Retinal pigment epithelial cell (primary cell): ENCODE data around the gene CGNL1.

ENCODE experiments used
- DNase-seq: peaks from one replicate; pipeline ENCODE4 v3.0.0-alpha.2; 2010; ENCODE audit warnings: low read depth
- H3K4me3 ChIP-seq: 2 replicates; pipeline ENCODE4 v1.5.1; 2011; ENCODE audit warnings: mild to moderate bottlenecking, low read length, control low read depth, moderate library complexity
- TF ChIP-seq, protein P1 (sequence below): conservative IDR thresholded peaks from 2 replicates; pipeline ENCODE4 v1.5.1; 2011; ENCODE audit warnings: low read depth, low read length, control low read depth, inconsistent platforms

Gene CGNL1

DNA sequence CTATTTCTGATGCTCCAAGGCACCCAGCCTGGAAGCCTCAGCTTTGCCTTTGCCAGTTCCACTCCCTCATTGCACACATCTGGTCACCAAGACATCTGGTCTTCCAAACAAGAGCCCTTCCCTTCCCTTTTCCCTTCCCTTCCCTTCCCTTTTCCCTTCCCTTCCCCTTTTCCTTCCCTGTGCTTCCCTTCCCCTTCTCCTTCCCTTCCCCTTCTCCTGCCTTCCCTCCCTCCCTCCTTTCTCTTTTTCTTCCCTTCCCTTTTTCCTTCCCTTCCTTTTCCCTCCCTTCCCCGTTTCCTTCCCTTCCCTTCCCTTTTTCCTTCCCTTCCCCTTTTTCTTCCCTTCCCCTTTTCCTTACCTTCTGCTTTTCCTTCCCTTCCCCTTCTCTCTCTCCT is 2.4 kb upstream of the CGNL1 start:
- TF ChIP-seq, protein P1, sequence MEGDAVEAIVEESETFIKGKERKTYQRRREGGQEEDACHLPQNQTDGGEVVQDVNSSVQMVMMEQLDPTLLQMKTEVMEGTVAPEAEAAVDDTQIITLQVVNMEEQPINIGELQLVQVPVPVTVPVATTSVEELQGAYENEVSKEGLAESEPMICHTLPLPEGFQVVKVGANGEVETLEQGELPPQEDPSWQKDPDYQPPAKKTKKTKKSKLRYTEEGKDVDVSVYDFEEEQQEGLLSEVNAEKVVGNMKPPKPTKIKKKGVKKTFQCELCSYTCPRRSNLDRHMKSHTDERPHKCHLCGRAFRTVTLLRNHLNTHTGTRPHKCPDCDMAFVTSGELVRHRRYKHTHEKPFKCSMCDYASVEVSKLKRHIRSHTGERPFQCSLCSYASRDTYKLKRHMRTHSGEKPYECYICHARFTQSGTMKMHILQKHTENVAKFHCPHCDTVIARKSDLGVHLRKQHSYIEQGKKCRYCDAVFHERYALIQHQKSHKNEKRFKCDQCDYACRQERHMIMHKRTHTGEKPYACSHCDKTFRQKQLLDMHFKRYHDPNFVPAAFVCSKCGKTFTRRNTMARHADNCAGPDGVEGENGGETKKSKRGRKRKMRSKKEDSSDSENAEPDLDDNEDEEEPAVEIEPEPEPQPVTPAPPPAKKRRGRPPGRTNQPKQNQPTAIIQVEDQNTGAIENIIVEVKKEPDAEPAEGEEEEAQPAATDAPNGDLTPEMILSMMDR = no peak
- no peak for DNase-seq
- no peak overlapping the region for H3K4me3 ChIP-seq

DNA sequence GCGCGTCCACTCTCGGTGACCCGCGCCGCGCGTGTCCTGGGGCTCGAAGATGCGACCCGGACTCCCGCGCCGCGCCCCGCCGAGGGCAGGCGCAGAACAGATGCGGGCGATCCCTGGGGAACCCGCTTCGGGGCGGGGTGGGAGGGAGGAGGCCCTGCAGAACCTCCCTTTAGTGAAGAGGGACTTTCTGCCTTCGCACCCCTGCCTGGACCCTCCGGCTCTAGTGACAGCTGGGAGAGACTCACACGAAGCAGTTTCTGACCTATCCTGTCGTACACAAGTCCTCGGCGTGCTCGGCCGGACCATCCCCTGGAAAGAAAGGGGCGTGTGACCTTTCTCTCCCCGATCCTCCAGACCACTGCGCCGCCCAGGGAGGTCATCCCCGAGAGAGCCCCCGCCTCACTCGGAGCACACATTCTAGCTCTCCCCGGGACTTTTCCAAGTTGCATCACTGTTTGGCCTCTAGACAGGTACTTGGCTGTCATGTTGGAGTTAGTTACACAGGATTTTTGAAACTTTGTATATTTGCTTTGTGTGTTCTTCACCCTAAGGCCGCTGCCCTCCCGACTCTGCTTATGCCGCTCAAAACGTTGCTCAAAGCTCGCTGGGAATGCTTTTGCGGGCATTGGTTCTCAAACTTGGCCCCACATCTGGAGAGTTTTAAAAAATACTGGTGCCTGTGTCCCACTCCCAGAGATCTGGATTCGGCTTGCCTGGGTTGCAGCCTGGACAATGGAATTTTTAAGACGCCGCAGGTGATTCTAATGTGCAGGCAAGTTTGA is 582 bp downstream of the CGNL1 start:
- DNase-seq = no peak
- TF ChIP-seq, protein P1 = no peak
- H3K4me3 ChIP-seq = peak overlapping the region; percentile 92

DNA sequence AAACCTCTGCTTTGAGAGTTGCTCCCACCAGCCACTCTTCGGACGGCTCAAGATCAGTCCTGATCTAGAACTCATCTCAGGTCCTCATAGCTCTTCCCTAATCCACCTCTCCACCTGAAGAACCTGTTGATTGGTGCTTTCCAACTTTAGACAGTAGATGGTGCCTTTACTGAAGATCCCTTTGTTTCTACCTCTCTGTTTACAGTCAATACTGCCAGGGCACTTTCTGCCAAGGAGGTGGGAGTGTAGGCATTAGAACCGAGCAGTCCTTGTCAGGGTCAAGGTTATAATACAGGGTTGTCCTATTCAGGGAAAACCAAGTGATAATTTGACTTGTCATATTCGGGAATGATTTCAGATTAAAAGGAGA is 1.2 kb downstream of the CGNL1 start:
- no peak for DNase-seq
- TF ChIP-seq, protein P1 = no peak

DNA sequence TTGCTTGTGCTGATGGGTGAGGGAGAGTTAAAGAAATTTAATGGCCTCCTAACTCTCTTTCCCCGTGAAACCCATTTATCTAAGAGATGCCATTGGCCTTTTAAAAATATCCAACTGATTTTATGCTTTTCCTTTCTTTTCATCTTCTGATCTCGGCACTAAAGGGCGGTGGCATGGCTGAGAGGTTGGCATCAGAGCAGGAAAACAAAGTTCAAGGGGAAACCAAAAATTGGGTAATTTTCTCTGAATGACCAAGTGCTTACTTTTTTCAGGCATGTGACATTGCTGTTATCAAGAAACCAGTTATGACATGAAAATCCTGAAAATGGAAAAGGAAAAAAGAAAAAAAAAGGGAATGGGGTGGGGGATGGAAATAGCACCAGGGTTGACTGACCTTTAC is 3.2 kb downstream of the CGNL1 start:
- TF ChIP-seq, protein P1 = no peak
- H3K4me3 ChIP-seq = peak overlapping the region; percentile 92
- DNase-seq = no peak

More for the DNA sequence above, 1.2 kb downstream of the CGNL1 start:
- H3K4me3 ChIP-seq = peak overlapping the region; percentile 92

DNA sequence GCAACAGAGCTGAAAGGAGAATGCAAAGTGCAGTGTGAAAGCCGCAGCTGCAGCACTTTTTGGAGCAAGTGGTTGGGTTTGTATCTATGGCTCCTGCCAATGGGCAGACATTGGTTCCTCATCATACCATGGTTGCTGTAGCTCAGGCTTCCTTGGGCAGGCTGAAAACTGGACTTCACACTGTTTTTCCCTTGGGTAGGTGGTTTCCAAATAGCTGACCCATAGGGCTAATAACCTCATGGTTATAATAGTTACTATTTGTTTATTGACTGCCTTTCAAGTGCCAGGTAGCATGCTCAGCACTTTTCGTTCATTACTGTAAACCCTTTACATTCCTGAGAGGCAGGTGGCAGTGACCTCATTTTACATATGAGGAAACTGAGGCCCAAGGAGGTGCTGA is 4.5 kb downstream of the CGNL1 start:
- H3K4me3 ChIP-seq = no peak overlapping the region
- no peak for DNase-seq
- TF ChIP-seq, protein P1 = no peak

DNA sequence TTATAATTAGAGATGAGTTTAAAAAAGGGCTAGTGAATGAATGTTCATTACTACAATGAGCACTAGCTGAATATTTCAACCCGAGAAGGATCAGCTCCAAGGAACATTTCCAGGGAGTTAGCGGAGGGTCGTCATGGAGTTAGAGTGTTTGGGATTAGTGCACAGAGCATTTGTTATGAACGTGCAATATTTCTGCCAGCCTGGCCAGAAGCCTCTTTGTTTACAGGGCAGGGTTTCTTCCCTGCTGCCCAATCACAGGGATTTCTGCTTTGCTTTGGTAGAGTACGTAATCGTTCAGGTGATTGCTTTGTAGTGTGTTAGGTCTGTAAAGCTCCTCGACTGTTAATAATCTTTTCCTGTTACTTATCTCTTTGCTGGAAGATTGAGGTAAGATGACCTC is 5.9 kb downstream of the CGNL1 start:
- peak; percentile 97 for DNase-seq
- peak overlapping the region; percentile 17 for H3K4me3 ChIP-seq
- TF ChIP-seq, protein P1 = no peak

DNA sequence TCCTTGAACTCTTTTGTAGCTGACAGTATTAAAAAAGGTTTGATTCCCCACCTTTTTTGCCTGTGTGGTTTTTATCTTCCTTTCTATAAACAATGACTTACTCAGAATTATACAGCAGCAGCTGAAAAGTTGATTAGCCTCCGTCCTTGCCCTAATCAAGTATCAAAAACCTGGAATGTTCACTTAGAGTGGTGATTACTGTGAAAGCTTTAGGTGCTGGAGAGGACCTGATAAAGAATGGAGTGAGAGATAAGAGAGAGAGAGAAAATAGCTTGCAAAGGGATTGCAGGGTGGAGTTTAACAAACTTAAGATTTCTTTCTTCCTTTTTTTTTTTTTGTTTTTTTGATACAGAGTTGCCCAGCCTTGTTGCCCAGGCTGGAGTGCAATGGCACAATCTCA is 6.7 kb downstream of the CGNL1 start:
- no peak overlapping the region for H3K4me3 ChIP-seq
- TF ChIP-seq, protein P1 = no peak
- DNase-seq = no peak
